MCF 10A (cell line): ENCODE measurements around the gene SKIC2. TPM values are rescaled to one million over a fixed set of nuclear protein-coding genes. Genes with fewer than 3 reads are reported as not detected.
A peak's percentile ranks its signal among the peaks of the same experiment; 100 is the strongest.

Experiments
- BruUV-seq: library from RNA; stranded (reverse); fragments of 400-500 nt; replicated peaks from 2 replicates; lab custom pipeline; 2021; lab: Mats Ljungman, UMichigan
- CTCF ChIA-PET: fragments of 300-600 bp; sonication (Branson Sonifier 250); formaldehyde crosslinking; extraction: SDS; loops from one replicate; lab custom pipeline; 2021; ENCODE audit warnings: antibody characterized with exemption, inconsistent platforms; lab: Yijun Ruan, JAX
- POLR2A ChIA-PET: fragments of 300-600, 350-650 bp; sonication (Branson Sonifier 250); formaldehyde crosslinking; extraction: SDS; loops from one replicate; lab custom pipeline; 2020; ENCODE audit warnings: antibody characterized with exemption, inconsistent platforms; lab: Yijun Ruan, JAX
- DNase-seq: peaks from one replicate; pipeline ENCODE4 v3.0.0-alpha.2; 2018; ENCODE audit not compliant: unreplicated experiment
- H3K27ac Mint-ChIP-seq: one replicate; pipeline ENCODE4 v1.8.0; 2022; ENCODE audit warnings: mild to moderate bottlenecking, low read depth, mixed read lengths; ENCODE audit not compliant: unreplicated experiment
- H3K27me3 Mint-ChIP-seq: one replicate; pipeline ENCODE4 v1.8.0; 2022; ENCODE audit warnings: mixed read lengths; ENCODE audit not compliant: insufficient read depth, unreplicated experiment
- H3K36me3 Mint-ChIP-seq: one replicate; pipeline ENCODE4 v1.8.0; 2022; ENCODE audit warnings: mild to moderate bottlenecking, moderate library complexity, mixed read lengths; ENCODE audit not compliant: insufficient read depth, unreplicated experiment
- H3K4me1 Mint-ChIP-seq: one replicate; pipeline ENCODE4 v1.8.0; 2022; ENCODE audit warnings: mixed read lengths; ENCODE audit not compliant: insufficient read depth, unreplicated experiment
- H3K4me3 Mint-ChIP-seq: one replicate; pipeline ENCODE4 v1.8.0; 2022; ENCODE audit warnings: mild to moderate bottlenecking, moderate library complexity, mixed read lengths; ENCODE audit not compliant: unreplicated experiment
- H3K9me3 Mint-ChIP-seq: one replicate; pipeline ENCODE4 v1.8.0; 2022; ENCODE audit warnings: mixed read lengths; ENCODE audit not compliant: unreplicated experiment
- intact Hi-C: fragments of 100-400 bp; cut with micrococcal nuclease; formaldehyde crosslinking; loops from 2 replicates; pipeline ENCODE4 v1.14.1; 2022
- total RNA-seq: library from RNA; stranded (reverse); gene quantifications from 2 replicates; pipeline ENCODE4 v1.2.3, GENCODE V29; 2022
- TF ChIP-seq, protein P1 (sequence below): fragments of 200-600 bp; IDR thresholded peaks from one replicate; pipeline ENCODE4 v1.8.0; 2022; ENCODE audit warnings: antibody characterized with exemption, mild to moderate bottlenecking; ENCODE audit not compliant: unreplicated experiment

Gene SKIC2
- total RNA-seq, 1 experiment from 2014 or later = 53.1 TPM

DNA sequence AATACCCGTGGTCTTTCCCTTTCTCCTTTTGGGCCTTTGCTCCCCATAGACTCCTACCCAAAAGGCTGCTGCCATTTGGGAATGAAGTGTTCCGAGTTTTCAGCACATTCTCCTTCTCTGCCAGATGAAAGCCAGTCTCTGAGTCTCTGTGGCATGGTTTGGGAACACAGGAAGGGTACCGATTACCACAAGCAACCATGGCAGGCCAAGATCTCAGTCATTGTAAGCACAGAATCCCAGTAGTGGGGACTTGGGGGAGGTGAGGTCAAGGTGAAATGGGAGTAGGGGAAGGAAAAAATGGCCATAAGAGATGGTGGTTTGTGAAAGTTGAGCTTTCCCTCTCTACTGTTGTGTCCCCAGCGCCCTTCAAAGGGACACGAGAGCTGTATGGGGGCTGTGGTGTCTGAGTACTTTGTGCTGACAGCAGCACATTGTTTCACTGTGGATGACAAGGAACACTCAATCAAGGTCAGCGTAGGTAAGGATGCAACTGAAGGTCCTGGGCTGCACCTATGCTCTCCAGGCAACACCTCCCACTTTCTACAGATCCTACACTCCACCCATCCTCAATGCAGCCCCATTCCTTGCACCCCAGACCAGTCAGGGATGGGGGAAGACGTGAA is 8.9 kb upstream of the SKIC2 start:
- no TSS peak for BruUV-seq
- Mint-ChIP-seq H3K4me1 (peaks cover 41% of the 10 kb centered on the region), H3K9me3 (no peaks in the 10 kb centered on the region), H3K27me3 (no peaks in the 10 kb centered on the region), H3K27ac (peak overlapping the region; percentile 44), H3K36me3 (peaks cover 57% of the 10 kb centered on the region), H3K4me3 (no peak overlapping the region)
- intact Hi-C loops = loop anchor here (10.0 kb wide), 1 partner anchor 115 kb away; no protein-coding TSS in a partner anchor
- CTCF ChIA-PET = interaction anchor here (0.6 to 3.9 kb wide), 8 partner anchors 12 to 373 kb away, joined by 3 to 32 read pairs (median 5); partner anchors contain the start of genes EHMT2 and ZBTB12
- POLR2A ChIA-PET = interaction anchor here (0.5 to 3.6 kb wide), 7 partner anchors 9 to 227 kb away, joined by 3 to 37 read pairs (median 4); partner anchors contain the start of genes DXO, EHMT2, NELFE and NEU1
- DNase-seq = no peak
- TF ChIP-seq, protein P1, sequence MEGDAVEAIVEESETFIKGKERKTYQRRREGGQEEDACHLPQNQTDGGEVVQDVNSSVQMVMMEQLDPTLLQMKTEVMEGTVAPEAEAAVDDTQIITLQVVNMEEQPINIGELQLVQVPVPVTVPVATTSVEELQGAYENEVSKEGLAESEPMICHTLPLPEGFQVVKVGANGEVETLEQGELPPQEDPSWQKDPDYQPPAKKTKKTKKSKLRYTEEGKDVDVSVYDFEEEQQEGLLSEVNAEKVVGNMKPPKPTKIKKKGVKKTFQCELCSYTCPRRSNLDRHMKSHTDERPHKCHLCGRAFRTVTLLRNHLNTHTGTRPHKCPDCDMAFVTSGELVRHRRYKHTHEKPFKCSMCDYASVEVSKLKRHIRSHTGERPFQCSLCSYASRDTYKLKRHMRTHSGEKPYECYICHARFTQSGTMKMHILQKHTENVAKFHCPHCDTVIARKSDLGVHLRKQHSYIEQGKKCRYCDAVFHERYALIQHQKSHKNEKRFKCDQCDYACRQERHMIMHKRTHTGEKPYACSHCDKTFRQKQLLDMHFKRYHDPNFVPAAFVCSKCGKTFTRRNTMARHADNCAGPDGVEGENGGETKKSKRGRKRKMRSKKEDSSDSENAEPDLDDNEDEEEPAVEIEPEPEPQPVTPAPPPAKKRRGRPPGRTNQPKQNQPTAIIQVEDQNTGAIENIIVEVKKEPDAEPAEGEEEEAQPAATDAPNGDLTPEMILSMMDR = no peak

DNA sequence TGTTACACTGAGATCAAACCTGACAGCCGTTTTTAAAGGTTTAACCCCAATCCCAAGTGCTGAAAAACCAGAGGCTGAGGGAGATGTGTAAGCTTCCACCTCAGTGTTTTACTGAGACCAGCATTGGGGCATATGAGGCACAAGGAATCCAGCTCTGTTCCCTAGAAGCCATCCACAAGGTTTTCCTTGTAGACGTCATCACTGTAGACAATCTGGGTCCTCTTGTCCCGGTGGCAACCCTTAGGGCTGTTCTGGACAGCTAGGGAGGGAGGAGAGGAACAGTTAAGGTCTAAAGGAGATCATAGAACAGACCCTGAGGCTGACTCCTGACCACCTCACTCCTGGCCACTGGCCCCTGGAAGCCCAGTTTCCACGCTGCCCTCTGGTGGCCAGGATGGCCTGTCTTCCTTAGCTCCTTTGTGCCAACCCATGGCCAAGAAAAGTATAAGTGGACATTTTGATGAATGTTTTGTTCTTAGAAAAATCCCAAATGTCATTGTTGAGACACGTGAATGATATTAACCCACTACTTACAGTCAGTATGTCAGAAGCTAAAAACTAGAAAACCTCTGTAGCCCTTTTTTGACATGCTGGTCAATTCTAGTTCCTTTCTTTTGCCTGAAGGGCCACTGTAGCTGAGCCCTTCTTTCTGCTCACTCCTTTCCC is 6.7 kb upstream of the SKIC2 start:
- Mint-ChIP-seq H3K4me1 (peaks cover 21% of the 10 kb centered on the region), H3K27ac (peak overlapping the region; percentile 61), H3K27me3 (no peaks in the 10 kb centered on the region), H3K9me3 (no peaks in the 10 kb centered on the region), H3K4me3 (no peak overlapping the region), H3K36me3 (peaks cover 71% of the 10 kb centered on the region)
- intact Hi-C loops = loop anchor here (1.0 to 10.0 kb wide), 3 partner anchors 50 to 272 kb away; partner anchors contain the start of gene ZBTB12
- peak; percentile 73 for DNase-seq
- ChIA-PET POLR2A (interaction anchor here (0.8 to 3.4 kb wide), 11 partner anchors 12 to 243 kb away, joined by 3 to 37 read pairs (median 6); partner anchors contain the start of genes DXO, EHMT2 and ZBTB12), CTCF (interaction anchor here (0.6 to 3.9 kb wide), 38 partner anchors 8 to 1243 kb away, joined by 3 to 32 read pairs (median 4); partner anchors contain the start of genes C2, DXO and EHMT2)
- no TSS peak for BruUV-seq
- TF ChIP-seq, protein P1 = peak; percentile 75

DNA sequence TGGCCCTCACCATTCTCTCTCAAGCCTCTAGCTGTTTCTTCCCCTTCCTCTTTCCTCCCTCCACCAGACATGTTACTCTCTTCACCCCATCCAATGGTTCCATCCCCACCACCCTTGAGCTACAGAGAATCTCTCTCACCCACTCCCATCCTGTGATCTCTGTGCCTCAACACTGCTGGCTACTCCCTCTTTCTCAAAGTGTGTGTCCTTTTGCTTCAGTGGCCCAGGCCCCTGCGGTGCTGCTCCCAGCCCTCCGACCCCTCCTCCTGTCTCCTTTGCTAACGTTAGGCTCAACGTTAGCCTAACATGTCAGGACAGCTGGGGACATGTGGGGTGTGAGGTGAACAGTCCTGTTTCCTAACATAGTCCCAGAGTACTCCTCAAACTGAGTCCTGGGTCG is 6.1 kb upstream of the SKIC2 start:
- H3K4me3 Mint-ChIP-seq = no peak overlapping the region
- DNase-seq = no peak
- peaks cover 16% of the 10 kb centered on the region for H3K4me1 Mint-ChIP-seq
- H3K27me3 Mint-ChIP-seq = no peaks in the 10 kb centered on the region
- TF ChIP-seq, protein P1 = no peak
- no TSS peak for BruUV-seq
- intact Hi-C loops = loop anchor here (1.0 to 10.0 kb wide), 3 partner anchors 51 to 273 kb away; partner anchors contain the start of gene ZBTB12
- CTCF ChIA-PET = interaction anchor here (0.6 to 3.9 kb wide), 24 partner anchors 11 to 457 kb away, joined by 3 to 32 read pairs (median 6); partner anchors contain the start of genes C2, DXO and EHMT2
- POLR2A ChIA-PET = interaction anchor here (0.7 to 3.4 kb wide), 8 partner anchors 13 to 243 kb away, joined by 3 to 37 read pairs (median 6); partner anchors contain the start of genes DXO, EHMT2 and ZBTB12
- peak overlapping the region; percentile 61 for H3K27ac Mint-ChIP-seq
- H3K9me3 Mint-ChIP-seq = no peaks in the 10 kb centered on the region
- H3K36me3 Mint-ChIP-seq = peaks cover 72% of the 10 kb centered on the region
